Omental fat pad (tissue), 4 donors: ENCODE measurements around the gene TPRN. TPM values are rescaled to one million over a fixed set of nuclear protein-coding genes. Genes with fewer than 3 reads are reported as not detected.
A peak's percentile ranks its signal among the peaks of the same experiment; 100 is the strongest.

ENCODE experiments used
- ATAC-seq: fragments of 150-250 bp; one replicate; pipeline ENCODE4 v1.9.1; 2016; ENCODE audit warnings: mild to moderate bottlenecking, moderate library complexity; ENCODE audit not compliant: low FRiP score
- DNase-seq: peaks from one replicate; pipeline ENCODE4 v3.0.0-alpha.2; 2019; ENCODE audit warnings: low spot score
- CTCF ChIP-seq, 3 donors: fragments of 450-650 bp; IDR thresholded peaks; one replicate each; pipeline ENCODE4 v1.5.1; 2016 to 2017; ENCODE audit warnings: antibody characterized with exemption in 3 of 3, mild to moderate bottlenecking in 3 of 3, moderate library complexity in 2 of 3
- total RNA-seq, 4 donors: library from RNA; depleted of rRNA; stranded (reverse); fragments of >200 nt; gene quantifications; one replicate each; pipeline ENCODE4 v1.1.0, GENCODE V29; 2016

Gene TPRN
- total RNA-seq, 4 donors from 2014 or later, result 3.6 to 6.5 (median 4.9) TPM

GRCh38 chr9:137237759-137238726, 37.5 kb upstream of the TPRN start:
- DNase-seq (no peak), ATAC-seq (no peak)
- TF ChIP-seq CTCF (IDR thresholded peaks at IDR 0.05), result no peak

GRCh38 chr9:137236936-137237421, 36.4 kb upstream of the TPRN start:
- no peak for TF ChIP-seq CTCF (IDR thresholded peaks at IDR 0.05)
- ATAC-seq (no peak), DNase-seq (no peak)

- TF ChIP-seq CTCF (IDR thresholded peaks at IDR 0.05), result peak in 2 of 3 donors; percentile 95
- peak; percentile 29 for ATAC-seq
Measured at GRCh38 chr9:137236238-137236935, 35.8 kb upstream of the TPRN start.

GRCh38 chr9:137235424-137236237, 35.1 kb upstream of the TPRN start:
- DNase-seq (no peak), ATAC-seq (no peak)
- no peak for TF ChIP-seq CTCF (IDR thresholded peaks at IDR 0.05)

More at GRCh38 chr9:137236238-137236935, 35.8 kb upstream of the TPRN start:
- DNase-seq, result peak; percentile 86

GRCh38 chr9:137234758-137235423, 34.4 kb upstream of the TPRN start:
- DNase-seq (no peak), ATAC-seq (no peak)
- TF ChIP-seq CTCF (IDR thresholded peaks at IDR 0.05), result no peak

GRCh38 chr9:137234055-137234697, 33.6 kb upstream of the TPRN start:
- ATAC-seq (no peak), DNase-seq (no peak)
- TF ChIP-seq CTCF (IDR thresholded peaks at IDR 0.05), result no peak
